ENCODE measurements around the gene P2RY2. TPM values are rescaled to one million over a fixed set of nuclear protein-coding genes. Genes with fewer than 3 reads are reported as not detected.
A peak's percentile ranks its signal among the peaks of the same experiment; 100 is the strongest.

P2RY2 gene
- total RNA-seq, 1 experiment from 2014 or later: 1.2 TPM

GRCh38 chr11:73218106-73218829, at the start of gene P2RY2 (continued):
- TF ChIP-seq E2F1 (CRISPR knock-in tag; IDR thresholded peaks at IDR 0.05) (0 out of 2 replicates have a peak, but pooled peaks have one; percentile 54), ZNF121 (CRISPR knock-in tag; IDR thresholded peaks at IDR 0.05) (no peak), STAT6 (CRISPR knock-in tag; conservative IDR thresholded peaks at IDR 0.05; ENCODE audit: low read depth) (no peak), AFF4 (CRISPR knock-in tag; IDR thresholded peaks at IDR 0.05; ENCODE audit: borderline replicate concordance) (peak; percentile 44; the same call in 1 of the 2 replicates), FOXP4 (CRISPR knock-in tag; IDR thresholded peaks at IDR 0.05) (no peak)

GRCh38 chr11:73168925-73169579, 49.0 kb upstream of the P2RY2 start:
- Mint-ChIP-seq H3K4me3 (no peak overlapping the region), H3K27ac (no peak overlapping the region), H3K36me3 (no peaks in the 10 kb centered on the region), H3K27me3 (ENCODE audit: low read depth) (no peaks in the 10 kb centered on the region; the same call in 1 of the 2 replicates), H3K9me3 (no peaks in the 10 kb centered on the region), H3K4me1 (peaks cover 18% of the 10 kb centered on the region)
- CTCF ChIA-PET: interaction anchor here (0.7 to 1.7 kb wide), 8 partner anchors 9 to 337 kb away, joined by 3 to 13 read pairs (median 4); partner anchors contain the start of genes FCHSD2 and P2RY2
- DNase-seq (ENCODE audit: low spot score): no peak
- peak; percentile 62; the same call in 1 of the 2 replicates for ATAC-seq
- POLR2A ChIA-PET: no interaction called here
- TF ChIP-seq AR (CRISPR knock-in tag; IDR thresholded peaks at IDR 0.05) (no peak), ZNF512 (CRISPR knock-in tag; IDR thresholded peaks at IDR 0.05; ENCODE audit: borderline replicate concordance) (no peak), AFF4 (CRISPR knock-in tag; IDR thresholded peaks at IDR 0.05; ENCODE audit: borderline replicate concordance) (no peak), MAX (CRISPR knock-in tag; IDR thresholded peaks at IDR 0.05) (no peak), ZNF423 (CRISPR knock-in tag; IDR thresholded peaks at IDR 0.05) (no peak), E2F4 (CRISPR knock-in tag; IDR thresholded peaks at IDR 0.05; ENCODE audit: borderline replicate concordance, low read depth) (no peak), NFE2L1 (CRISPR knock-in tag; IDR thresholded peaks at IDR 0.05) (no peak)

All from WTC11 (cell line).